ENCODE results near the gene TOLLIP.

Gene TOLLIP

DNA sequence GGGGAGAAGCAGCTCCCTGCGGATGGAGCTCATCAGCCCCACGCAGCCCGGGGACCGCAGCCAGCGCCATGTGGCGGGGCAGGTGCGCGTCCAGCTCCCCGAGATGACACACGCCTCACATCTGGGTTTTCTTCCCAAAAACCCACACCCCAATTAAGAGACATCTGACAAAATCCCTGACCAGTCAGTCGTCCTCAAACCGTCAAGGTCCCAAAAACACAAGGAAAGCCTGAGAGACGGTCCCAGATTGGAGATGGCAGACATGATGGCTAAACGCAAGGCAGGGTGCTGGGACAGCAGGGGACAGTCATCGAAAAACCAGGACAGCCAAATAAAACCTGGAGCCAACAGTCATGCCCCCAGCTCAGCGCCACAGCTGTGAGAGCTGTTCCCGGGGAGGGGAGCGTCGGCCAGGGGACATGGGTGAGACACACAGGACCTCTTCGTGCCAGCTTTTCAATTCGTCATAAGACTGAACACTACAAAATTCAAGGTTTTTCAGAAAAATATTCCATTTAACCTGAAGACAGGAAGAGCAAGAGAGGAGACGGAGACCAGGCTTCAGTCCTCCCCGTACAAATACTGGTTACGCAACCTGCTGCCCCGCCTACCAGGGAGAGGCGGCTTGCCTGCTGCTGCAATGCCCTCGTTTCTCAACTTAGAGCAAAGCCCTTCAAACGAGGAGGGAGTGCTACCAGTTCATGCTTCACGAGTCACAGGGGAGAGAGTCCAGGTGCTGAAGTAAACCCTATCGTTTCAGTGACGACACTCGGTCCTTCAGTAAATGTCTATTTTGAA, 10.5 kb downstream of the TOLLIP start:
- DNase-seq (ENCODE audit: low read depth, low spot score) = no peak

DNA sequence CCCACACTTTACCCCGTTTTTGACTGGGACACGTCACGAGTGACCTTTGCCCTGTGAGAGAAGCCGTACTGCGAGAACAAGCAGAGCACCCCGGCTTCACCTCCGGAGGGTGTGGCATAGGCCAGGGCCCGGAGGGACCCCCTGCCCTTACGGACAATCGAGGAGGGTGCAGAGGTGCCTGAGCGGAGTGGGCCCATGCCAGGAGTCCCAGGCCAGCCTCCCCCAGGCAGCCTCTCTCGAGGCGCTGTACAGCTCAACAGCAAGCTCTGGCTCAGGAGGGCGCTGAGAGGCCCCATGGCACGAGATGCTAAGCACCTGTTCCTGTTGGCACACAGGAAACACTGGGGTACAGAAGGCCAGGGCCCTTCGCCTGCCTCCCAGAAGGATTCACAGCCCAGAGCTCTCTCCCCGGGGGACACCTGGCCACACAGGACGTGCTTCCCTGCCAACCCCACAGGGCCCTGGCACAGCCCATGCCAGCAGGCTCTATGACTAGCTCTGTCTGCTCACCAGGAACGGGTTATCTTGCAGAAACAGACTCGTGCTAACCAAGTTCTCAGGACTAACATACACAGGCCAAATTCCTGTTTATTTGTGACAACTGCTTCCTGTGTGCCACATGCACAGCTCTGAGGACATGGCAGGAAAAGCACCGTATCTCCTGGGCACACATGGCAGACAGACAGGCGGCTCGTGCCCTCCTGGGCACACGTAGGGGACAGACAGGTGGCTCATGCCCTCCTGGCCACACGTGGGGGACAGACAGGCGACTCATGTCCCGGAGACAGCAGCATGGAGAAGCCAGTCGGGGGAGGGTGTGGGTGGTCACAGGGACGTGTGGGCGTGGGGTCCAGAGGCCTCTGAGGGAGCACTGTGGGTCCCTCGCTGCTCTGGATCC, 11.6 kb downstream of the TOLLIP start:
- no peak for DNase-seq (ENCODE audit: low read depth, low spot score)

- no peak for DNase-seq (ENCODE audit: low read depth, low spot score)
These were observed 12.3 kb downstream of the TOLLIP start for GRCh38 chr11:1297011-1297575.

GRCh38 chr11:1296287-1296686, 13.1 kb downstream of the TOLLIP start:
- DNase-seq (ENCODE audit: low read depth, low spot score) = no peak

GRCh38 chr11:1295591-1295990, 13.8 kb downstream of the TOLLIP start:
- DNase-seq (ENCODE audit: low read depth, low spot score) = no peak

- DNase-seq (ENCODE audit: low read depth, low spot score) = no peak
These were observed 14.3 kb downstream of the TOLLIP start for GRCh38 chr11:1295086-1295485.

- no peak for DNase-seq (ENCODE audit: low read depth, low spot score)
These were observed 15.8 kb downstream of the TOLLIP start for GRCh38 chr11:1293619-1294015.

GRCh38 chr11:1292644-1293618, 16.5 kb downstream of the TOLLIP start:
- DNase-seq (ENCODE audit: low read depth, low spot score) = no peak

DNA sequence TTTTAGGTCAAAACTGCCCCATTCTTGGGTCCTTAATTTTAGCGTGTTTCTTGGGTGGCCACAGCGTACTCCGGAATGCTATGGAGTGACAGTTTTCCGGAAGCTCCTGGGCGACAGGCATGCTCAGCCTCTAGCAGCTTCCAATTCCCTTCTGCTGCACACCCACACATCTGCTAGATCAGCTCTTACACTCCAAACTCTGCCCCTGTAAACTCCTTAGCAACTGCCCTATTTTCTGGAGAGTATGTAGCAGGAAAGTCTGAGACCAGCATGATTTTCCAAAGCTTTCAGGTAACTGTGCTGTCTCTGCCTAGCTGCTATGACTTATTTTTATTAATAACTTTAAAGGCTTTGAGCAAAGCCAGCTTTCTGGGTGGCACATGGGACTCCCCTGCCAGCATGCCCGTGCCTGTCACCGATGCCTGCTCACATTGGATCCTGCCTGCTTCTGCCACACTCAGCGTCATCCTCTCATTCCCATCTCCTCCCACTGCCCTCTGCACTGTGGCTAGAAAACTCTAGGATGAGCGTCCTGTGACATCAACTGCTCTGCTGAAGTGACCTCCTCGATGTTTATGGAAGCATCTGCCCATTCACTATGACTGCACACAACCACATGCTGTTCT, 17.3 kb downstream of the TOLLIP start:
- DNase-seq (ENCODE audit: low read depth, low spot score) = no peak

DNA sequence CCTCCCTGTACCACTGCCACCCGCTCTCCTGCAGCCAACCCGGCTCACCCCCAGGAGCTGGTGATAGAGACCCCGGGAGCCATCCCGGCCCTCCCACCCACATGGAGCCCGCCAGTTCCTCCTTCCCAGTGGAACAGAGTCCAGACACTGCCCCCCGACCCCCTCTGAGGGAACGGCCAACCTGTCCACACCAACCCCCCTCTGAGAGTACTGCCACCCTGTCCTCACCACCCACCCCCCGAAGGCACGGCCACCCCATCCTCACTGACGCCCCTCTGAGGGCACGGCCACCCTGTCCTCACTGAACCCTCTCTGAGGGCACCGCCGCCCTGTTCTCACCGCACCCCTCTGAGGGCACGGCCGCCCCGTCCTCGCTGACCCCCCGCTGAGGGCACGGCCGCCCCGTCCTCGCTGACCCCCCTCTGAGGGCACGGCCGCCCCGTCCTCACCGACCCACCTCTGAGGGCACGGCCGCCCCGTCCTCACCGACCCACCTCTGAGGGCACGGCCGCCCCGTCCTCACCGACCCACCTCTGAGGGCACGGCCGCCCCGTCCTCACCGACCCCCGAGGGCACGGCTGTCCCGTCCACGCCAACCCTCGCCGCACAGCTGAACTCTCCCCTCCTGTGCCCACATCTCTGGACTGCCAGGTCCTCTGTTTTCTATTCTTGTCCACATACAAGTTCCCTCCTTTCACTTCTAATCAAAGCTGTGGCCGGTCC, 18.0 kb downstream of the TOLLIP start:
- no peak for DNase-seq (ENCODE audit: low read depth, low spot score)

- DNase-seq (ENCODE audit: low read depth, low spot score) = no peak
These were observed 19.1 kb downstream of the TOLLIP start for GRCh38 chr11:1290052-1291040.

DNA sequence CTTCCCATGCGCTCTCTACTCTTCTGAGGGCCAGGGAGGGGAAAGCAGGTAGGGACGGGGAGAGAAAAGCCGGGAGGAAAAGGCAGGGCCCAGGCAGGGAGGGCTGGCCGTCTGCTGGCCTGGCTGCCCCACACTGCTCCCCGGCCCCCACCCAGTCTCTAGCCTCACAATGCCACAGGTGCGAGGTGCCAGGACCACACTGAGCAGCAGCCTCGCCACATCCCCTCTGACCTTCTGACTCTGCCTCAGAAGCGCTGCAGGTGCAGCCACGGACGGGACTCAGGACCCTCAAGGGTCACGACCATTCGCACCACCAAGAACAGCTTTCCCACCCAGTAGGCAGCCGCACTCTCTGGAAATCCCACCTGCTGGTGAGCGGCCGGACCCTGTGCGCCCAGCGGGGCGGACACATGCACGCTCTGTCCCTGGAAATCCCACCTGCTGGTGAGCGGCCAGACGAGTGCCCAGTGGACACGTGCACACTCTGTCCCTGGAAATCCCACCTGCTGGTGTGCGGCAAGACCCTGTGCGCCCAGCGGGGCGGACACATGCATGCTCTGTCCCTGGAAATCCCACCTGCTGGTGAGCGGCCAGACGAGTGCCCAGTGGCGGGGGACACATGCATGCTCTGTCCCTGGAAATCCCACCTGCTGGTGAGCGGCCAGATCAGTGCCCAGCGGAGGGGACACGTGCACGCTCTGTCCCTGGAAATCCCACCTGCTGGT, 20.1 kb downstream of the TOLLIP start:
- no peak for DNase-seq (ENCODE audit: low read depth, low spot score)

DNA sequence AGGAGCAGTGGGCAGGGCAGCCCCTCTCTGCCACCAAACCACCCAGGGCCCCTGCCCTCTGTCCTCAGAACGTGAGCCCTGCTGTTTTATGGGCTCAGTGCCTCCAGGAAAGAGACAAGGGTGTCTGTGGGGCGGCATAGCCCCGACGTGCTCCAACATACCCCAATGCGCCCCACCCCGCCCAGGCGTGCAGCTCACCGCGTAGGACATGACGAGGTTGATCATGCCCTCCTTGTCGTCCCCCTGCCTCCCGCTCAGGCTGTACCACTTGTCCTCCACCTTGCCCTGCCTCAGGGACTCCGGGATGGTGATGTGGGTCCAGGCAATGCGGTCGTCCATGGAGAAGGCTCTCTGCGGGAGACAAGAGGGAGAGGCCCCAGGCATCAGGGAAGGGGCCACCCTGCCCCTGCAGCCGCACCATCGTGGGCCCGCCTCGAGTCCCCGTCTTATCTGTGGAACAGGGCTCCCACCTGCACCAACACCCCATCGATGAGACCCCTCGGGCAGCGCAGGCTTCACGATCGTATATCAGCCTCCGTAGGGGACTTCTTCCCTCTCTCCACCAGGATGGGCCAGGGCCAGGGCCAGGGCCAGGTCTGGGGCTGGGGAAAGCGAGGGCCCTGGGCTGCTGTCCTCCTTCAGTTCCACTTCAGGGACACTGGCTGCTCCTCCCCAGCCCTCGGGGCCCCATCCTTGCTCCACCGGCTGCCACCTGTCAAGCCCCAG, 20.8 kb downstream of the TOLLIP start:
- DNase-seq (ENCODE audit: low read depth, low spot score) = no peak

DNA sequence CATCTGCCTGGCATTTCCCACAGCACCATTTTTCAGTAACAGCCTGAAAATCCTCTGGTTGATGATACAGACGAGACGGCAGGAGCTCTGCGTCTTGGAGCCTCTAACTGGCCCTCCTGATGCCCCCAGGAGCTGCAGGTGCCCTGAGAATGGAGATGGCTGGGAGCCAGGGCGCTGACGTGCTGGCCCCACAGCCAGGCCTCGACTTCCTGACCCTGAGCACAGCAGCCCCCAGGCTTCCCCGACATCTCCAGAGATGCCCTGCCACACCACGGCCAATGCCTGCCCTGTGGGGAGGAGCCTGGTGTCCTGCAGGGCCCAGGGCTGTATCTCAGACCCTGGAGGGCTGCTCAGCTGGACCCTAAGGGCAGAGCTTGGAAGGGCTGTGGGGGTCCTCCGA, 21.5 kb downstream of the TOLLIP start:
- no peak for DNase-seq (ENCODE audit: low read depth, low spot score)

DNA sequence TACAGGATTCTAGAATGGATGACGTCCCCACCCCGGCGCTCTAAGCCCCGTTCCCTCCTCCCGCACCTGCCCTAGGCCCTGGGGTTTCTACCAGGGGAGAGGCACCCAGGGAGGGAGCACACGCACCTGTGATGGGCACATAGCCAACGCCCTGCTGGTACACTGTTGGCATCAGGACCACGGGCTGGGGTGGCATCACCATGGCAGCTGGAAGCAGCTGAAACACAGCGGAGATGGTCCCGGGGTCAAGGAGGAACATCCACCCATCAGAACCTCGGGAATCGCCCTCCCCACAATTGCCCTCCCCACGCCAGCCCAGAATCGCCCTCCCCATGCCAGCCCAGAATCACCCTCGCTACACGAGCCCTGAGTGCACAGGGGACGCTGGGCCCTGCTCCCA, 23.6 kb downstream of the TOLLIP start:
- DNase-seq (ENCODE audit: low read depth, low spot score) = no peak

- DNase-seq (ENCODE audit: low read depth, low spot score) = no peak
These were observed 24.1 kb downstream of the TOLLIP start for GRCh38 chr11:1285316-1285744.

- no peak for DNase-seq (ENCODE audit: low read depth, low spot score)
These were observed 25.5 kb downstream of the TOLLIP start for GRCh38 chr11:1283906-1284305.
